Keratinocyte (primary cell): ENCODE results near the gene NMNAT2.

ENCODE experiments used
- CTCF ChIP-seq, 3 experiments: IDR thresholded peaks in 1 of 3; conservative IDR thresholded peaks in 1 of 3; optimal IDR thresholded peaks in 1 of 3; 2 replicates in 2 of 3; 3 replicates in 1 of 3; pipeline versions ENCODE3 to v1.5.1; 2011; ENCODE audit warnings: low read length in 3 of 3, mild to moderate bottlenecking in 3 of 3, moderate library complexity in 2 of 3, control low read depth in 1 of 3, inconsistent platforms in 1 of 3; ENCODE audit not compliant: insufficient read depth in 2 of 3; ENCODE audit errors: extremely low read depth in 1 of 3
- EZH2 ChIP-seq: IDR thresholded peaks from one replicate; pipeline ENCODE4 v1.6.1; 2012; ENCODE audit warnings: inconsistent platforms, mild to moderate bottlenecking, low read length, moderate library complexity

- TF ChIP-seq CTCF (optimal IDR thresholded peaks at IDR 0.05 in 1 of 3, IDR thresholded peaks at IDR 0.05 in 1 of 3, conservative IDR thresholded peaks at IDR 0.05 in 1 of 3; ENCODE audit: extremely low read depth in 1 of 3, insufficient read depth in 2 of 3, low read length in 3 of 3) (no peak), EZH2 (no peak)
Measured at GRCh38 chr1:183223467-183223866, 194.7 kb downstream of the NMNAT2 start.
